K562 (cell line): ENCODE results near the gene NTSR1. TPM values are rescaled to one million over a fixed set of nuclear protein-coding genes. Genes with fewer than 3 reads are reported as not detected.
A peak's percentile ranks its signal among the peaks of the same experiment; 100 is the strongest.

Source experiments
- CUX1 ChIP-seq: fragments of 200-800 bp; sonication (Bioruptor generic); IDR thresholded peaks from 2 replicates; pipeline ENCODE4 v1.6.1; 2016; ENCODE audit warnings: missing genetic modification characterization, missing compliant biosample characterization
- DLX4 ChIP-seq: fragments of 250-450 bp; sonication (Bioruptor Pico); IDR thresholded peaks from 2 replicates; pipeline ENCODE4 v1.6.1; 2021; ENCODE audit warnings: mild to moderate bottlenecking
- EHMT2 ChIP-seq: fragments of 450-650 bp; IDR thresholded peaks from 2 replicates; pipeline ENCODE4 v1.6.1; 2018; ENCODE audit warnings: antibody characterized with exemption
- GABPB2 ChIP-seq: fragments of 250-450 bp; sonication (Bioruptor Pico); conservative IDR thresholded peaks from 2 replicates; pipeline ENCODE4 v1.5.1; 2021; ENCODE audit warnings: mild to moderate bottlenecking
- MEF2D ChIP-seq: conservative IDR thresholded peaks from 2 replicates; pipeline ENCODE4 v1.6.1; 2016; ENCODE audit warnings: low read depth, missing genetic modification characterization, missing compliant biosample characterization
- PKNOX1 ChIP-seq: fragments of 450-650 bp; IDR thresholded peaks from 2 replicates; pipeline ENCODE4 v1.6.1; 2016
- PTRF ChIP-seq: fragments of 450-650 bp; IDR thresholded peaks from 2 replicates; pipeline ENCODE4 v1.6.1; 2016; ENCODE audit warnings: mild to moderate bottlenecking, missing genetic modification characterization, missing compliant biosample characterization
- TAF9B ChIP-seq: fragments of 450-650 bp; IDR thresholded peaks from 2 replicates; pipeline ENCODE4 v1.6.1; 2018; ENCODE audit warnings: mild to moderate bottlenecking; ENCODE audit not compliant: partially characterized antibody
- ZNF518B ChIP-seq: fragments of 250-450 bp; sonication (Bioruptor Pico); IDR thresholded peaks from 2 replicates; pipeline ENCODE4 v1.5.0; 2021; ENCODE audit warnings: mild to moderate bottlenecking, moderate library complexity
- ZNF696 ChIP-seq: fragments of 250-450 bp; sonication (Bioruptor Pico); conservative IDR thresholded peaks from 2 replicates; pipeline ENCODE4 v1.4.0; 2020; ENCODE audit warnings: mild to moderate bottlenecking, moderate library complexity
- polyA plus RNA-seq, 8 experiments: library from polyadenylated mRNA; depleted of rRNA in 4 of 8; stranded (reverse) in 5 of 8; unstranded in 3 of 8; fragments of >200 nt; fragmentation: Nextera tagmentation in 2 of 8; fragmentation: Illumina TruSeq in 1 of 8; extraction: Ambion mirVana in 2 of 8; extraction: Trizol in 1 of 8; gene quantifications; 2 replicates each; pipeline versions ENCODE4 v1.2.1 to v1.2.3, GENCODE V29; 2011 to 2014; ENCODE audit warnings: inconsistent platforms in 1 of 8, missing spikeins in 1 of 8
- total RNA-seq, 7 experiments: library from RNA; depleted of rRNA in 6 of 7; stranded (reverse); fragments of >200 nt in 6 of 7; fragmentation: Illumina TruSeq in 2 of 7; extraction: Trizol in 2 of 7; gene quantifications; 2 replicates each; pipeline versions ENCODE4 v1.2.1 to v1.2.3, GENCODE V29; 2011 to 2021; ENCODE audit warnings: low replicate concordance in 1 of 7

The NTSR1 gene
- total and polyA plus RNA-seq, 9 of the 15 experiments (the other 6 are each of a cell fraction or from before 2014, with no cell fraction given): 0.04 to 0.40 (median 0.13) TPM; not detected in 3

- no peak for TF ChIP-seq CUX1 (CRISPR knock-in tag)
- no peak for TF ChIP-seq DLX4 (CRISPR knock-in tag)
- peak; percentile 10 for TF ChIP-seq TAF9B
- no peak for TF ChIP-seq PTRF (tag)
- no peak for TF ChIP-seq PKNOX1
- no peak for TF ChIP-seq ZNF518B (CRISPR knock-in tag)
- no peak for TF ChIP-seq ZNF696 (CRISPR knock-in tag)
- no peak for TF ChIP-seq MEF2D (tag)
- no peak for TF ChIP-seq GABPB2 (CRISPR knock-in tag)
- TF ChIP-seq EHMT2: no peak
Observed at GRCh38 chr20:62795023-62795761, 86.6 kb downstream of the NTSR1 start (continued).
